HepG2 (cell line): ENCODE data around the gene CHST6. TPM values are rescaled to one million over a fixed set of nuclear protein-coding genes. Genes with fewer than 3 reads are reported as not detected.

Experiments
- ARNTL ChIP-seq: sonication (generic); formaldehyde crosslinking; IDR thresholded peaks from 2 replicates; pipeline ENCODE4 v1.4.0; 2020; ENCODE audit warnings: mild to moderate bottlenecking, missing genetic modification reagents
- BCL6 ChIP-seq: IDR thresholded peaks from 2 replicates; pipeline ENCODE4 v1.6.1; 2016; ENCODE audit warnings: missing genetic modification reagents, missing compliant biosample characterization
- HCFC1 ChIP-seq: fragments of 150-350 bp; IDR thresholded peaks from 2 replicates; pipeline ENCODE4 v1.6.1; 2014; ENCODE audit warnings: low read depth, low read length
- HNF1A ChIP-seq, 2 experiments: sonication (generic) in 1 of 2; formaldehyde crosslinking in 1 of 2; IDR thresholded peaks; 2 replicates each; pipeline versions ENCODE4 v1.4.0 to v1.6.1; 2016 to 2020; ENCODE audit warnings: borderline replicate concordance in 1 of 2, low read depth in 1 of 2, mild to moderate bottlenecking in 1 of 2, missing genetic modification reagents in 1 of 2
- JUND ChIP-seq: sonication (generic); formaldehyde crosslinking; IDR thresholded peaks from 2 replicates; pipeline ENCODE4 v1.8.0; 2022; ENCODE audit warnings: mild to moderate bottlenecking, missing genetic modification reagents
- MXD3 ChIP-seq: IDR thresholded peaks from 2 replicates; pipeline ENCODE4 v1.6.1; 2016; ENCODE audit warnings: mild to moderate bottlenecking, missing biosample characterization, missing genetic modification reagents
- PAWR ChIP-seq: sonication (generic); formaldehyde crosslinking; IDR thresholded peaks from 2 replicates; pipeline ENCODE4 v1.4.0; 2020; ENCODE audit warnings: missing genetic modification reagents, mild to moderate bottlenecking, borderline replicate concordance
- PPARG ChIP-seq: conservative IDR thresholded peaks from 2 replicates; pipeline ENCODE4 v1.6.1; 2016; ENCODE audit warnings: missing biosample characterization, missing genetic modification reagents
- RXRB ChIP-seq: IDR thresholded peaks from 2 replicates; pipeline ENCODE4 v1.6.1; 2016; ENCODE audit warnings: borderline replicate concordance, missing genetic modification reagents, missing compliant biosample characterization
- SOX13 ChIP-seq, 3 experiments: fragments of 450-650 bp in 1 of 3; sonication (generic) in 1 of 3; formaldehyde crosslinking in 1 of 3; IDR thresholded peaks in 2 of 3; conservative IDR thresholded peaks in 1 of 3; 2 replicates each; pipeline versions ENCODE4 v1.5.0 to v1.6.1; 2016 to 2020; ENCODE audit warnings: antibody characterized with exemption in 1 of 3, mild to moderate bottlenecking in 1 of 3, missing compliant biosample characterization in 1 of 3, missing genetic modification reagents in 1 of 3, moderate library complexity in 1 of 3
- TOE1 ChIP-seq: sonication (generic); formaldehyde crosslinking; IDR thresholded peaks from 2 replicates; pipeline ENCODE4 v1.4.0; 2020; ENCODE audit warnings: mild to moderate bottlenecking, missing genetic modification reagents
- ZFAT ChIP-seq: sonication (generic); formaldehyde crosslinking; conservative IDR thresholded peaks from 2 replicates; pipeline ENCODE4 v1.8.1; 2023; ENCODE audit warnings: missing genetic modification reagents, inconsistent platforms
- ZGPAT ChIP-seq: IDR thresholded peaks from 2 replicates; pipeline ENCODE4 v1.6.1; 2016; ENCODE audit warnings: mild to moderate bottlenecking
- ZNF296 ChIP-seq: sonication (generic); formaldehyde crosslinking; conservative IDR thresholded peaks from 2 replicates; pipeline ENCODE4 v1.5.0; 2020; ENCODE audit warnings: mild to moderate bottlenecking, missing genetic modification reagents
- ZNF513 ChIP-seq: sonication (generic); formaldehyde crosslinking; conservative IDR thresholded peaks from 2 replicates; pipeline ENCODE4 v1.5.0; 2020; ENCODE audit warnings: missing genetic modification reagents
- ZNF543 ChIP-seq: sonication (generic); formaldehyde crosslinking; IDR thresholded peaks from 2 replicates; pipeline ENCODE4 v1.4.0; 2020; ENCODE audit warnings: mild to moderate bottlenecking, missing genetic modification reagents
- ZNF644 ChIP-seq: IDR thresholded peaks from 2 replicates; pipeline ENCODE4 v1.6.1; 2016; ENCODE audit warnings: low read depth
- ZNF703 ChIP-seq: sonication (generic); formaldehyde crosslinking; IDR thresholded peaks from 2 replicates; pipeline ENCODE4 v1.5.1; 2020; ENCODE audit warnings: missing genetic modification reagents, mild to moderate bottlenecking, moderate library complexity, borderline replicate concordance
- ZNF749 ChIP-seq: sonication (generic); formaldehyde crosslinking; IDR thresholded peaks from 2 replicates; pipeline ENCODE4 v1.8.0; 2022; ENCODE audit warnings: mild to moderate bottlenecking, missing genetic modification reagents, moderate library complexity, borderline replicate concordance
- ZNF788 ChIP-seq: sonication (generic); formaldehyde crosslinking; IDR thresholded peaks from 2 replicates; pipeline ENCODE4 v1.5.0; 2020; ENCODE audit warnings: mild to moderate bottlenecking, missing genetic modification reagents, borderline replicate concordance
- polyA plus RNA-seq, 8 experiments: library from polyadenylated mRNA; depleted of rRNA in 3 of 8; stranded (reverse) in 7 of 8; unstranded in 1 of 8; fragments of >200 nt; fragmentation: Illumina TruSeq in 4 of 8; extraction: Trizol in 4 of 8; gene quantifications; 2 replicates each; pipeline versions ENCODE4 v1.2.1 to v1.2.3, GENCODE V29; 2011 to 2016; ENCODE audit warnings: low read depth in 4 of 8, missing spikeins in 1 of 8, mixed read lengths in 1 of 8; ENCODE audit not compliant: insufficient read depth in 1 of 8
- total RNA-seq, 5 experiments: library from RNA; depleted of rRNA; stranded (reverse); fragments of >200 nt; fragmentation: Illumina TruSeq; extraction: Trizol; gene quantifications; 2 replicates each; pipeline ENCODE4 v1.2.3, GENCODE V29; 2016; ENCODE audit warnings: low read depth in 1 of 5

The CHST6 gene
- total and polyA plus RNA-seq, 2 of the 13 experiments (the other 11 are each of a cell fraction or from before 2014, with no cell fraction given): 0.18 to 0.91 TPM

GRCh38 chr16:75432828-75433731 lies 62.2 kb downstream of the CHST6 start, which contains the start of gene CFDP1 (continued):
- TF ChIP-seq ZNF749 (CRISPR knock-in tag): peak; percentile 98
- no peak for TF ChIP-seq ZNF644 (CRISPR knock-in tag)
- TF ChIP-seq PPARG (CRISPR knock-in tag): 0 out of 2 replicates have a peak, but pooled peaks have one; percentile 7
- peak; percentile 57; the same call in 1 of the 2 replicates for TF ChIP-seq JUND
- TF ChIP-seq ZFAT (CRISPR knock-in tag): peak; percentile 77; the same call in 1 of the 2 replicates
- TF ChIP-seq ZNF296 (CRISPR knock-in tag): peak; percentile 93
- no peak for TF ChIP-seq HNF1A (IDR thresholded peaks at IDR 0.05; ENCODE audit: low read depth)
- TF ChIP-seq HNF1A (CRISPR knock-in tag; IDR thresholded peaks at IDR 0.05; ENCODE audit: borderline replicate concordance): peak; percentile 80; the same call in 1 of the 2 replicates
- peak; percentile 65; the same call in 1 of the 2 replicates for TF ChIP-seq ZNF788 (CRISPR knock-in tag)
- peak; percentile 91 for TF ChIP-seq ARNTL (CRISPR knock-in tag)
- peak; percentile 91 for TF ChIP-seq HCFC1
- TF ChIP-seq TOE1 (CRISPR knock-in tag): peak; percentile 68; the same call in 1 of the 2 replicates
- peak; percentile 96; the same call in 1 of the 2 replicates for TF ChIP-seq ZNF543 (CRISPR knock-in tag)
- TF ChIP-seq RXRB: no peak
- TF ChIP-seq ZNF513 (CRISPR knock-in tag): no peak
- TF ChIP-seq MXD3 (CRISPR knock-in tag): peak; percentile 99
- peak; percentile 96 for TF ChIP-seq ZGPAT (CRISPR knock-in tag)
- TF ChIP-seq SOX13 (IDR thresholded peaks at IDR 0.05): 0 out of 2 replicates have a peak, but pooled peaks have one; percentile 40
- TF ChIP-seq SOX13 (CRISPR knock-in tag; conservative IDR thresholded peaks at IDR 0.05 in 1 of 2, IDR thresholded peaks at IDR 0.05 in 1 of 2): no peak
- TF ChIP-seq PAWR: 0 out of 2 replicates have a peak, but pooled peaks have one; percentile 27
- peak; percentile 33; the same call in 1 of the 2 replicates for TF ChIP-seq BCL6 (CRISPR knock-in tag)
- 0 out of 2 replicates have a peak, but pooled peaks have one; percentile 88 for TF ChIP-seq ZNF703 (CRISPR knock-in tag)
